ENCODE results near the gene DCLK2.

DCLK2 gene

DNA sequence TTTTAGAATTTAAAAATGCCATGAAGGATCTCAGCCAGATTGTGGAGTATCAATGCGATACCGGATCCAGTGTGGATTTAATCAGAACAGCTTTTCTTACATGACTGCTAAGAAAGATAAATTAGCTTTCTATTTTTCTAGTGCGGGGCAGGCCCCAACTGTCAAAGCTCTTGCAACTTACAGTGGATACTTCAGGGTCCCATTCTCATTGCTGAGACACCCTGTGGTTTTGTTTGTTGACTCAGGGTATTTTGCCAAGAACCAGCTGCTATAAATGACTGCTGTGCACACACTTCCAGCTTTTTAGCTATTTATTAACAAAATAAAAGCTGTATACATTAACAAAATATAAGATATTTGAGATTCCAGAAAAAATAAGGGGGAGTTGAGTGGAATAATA is 166.4 kb downstream of the DCLK2 start:
- no peak for DNase-seq

DNA sequence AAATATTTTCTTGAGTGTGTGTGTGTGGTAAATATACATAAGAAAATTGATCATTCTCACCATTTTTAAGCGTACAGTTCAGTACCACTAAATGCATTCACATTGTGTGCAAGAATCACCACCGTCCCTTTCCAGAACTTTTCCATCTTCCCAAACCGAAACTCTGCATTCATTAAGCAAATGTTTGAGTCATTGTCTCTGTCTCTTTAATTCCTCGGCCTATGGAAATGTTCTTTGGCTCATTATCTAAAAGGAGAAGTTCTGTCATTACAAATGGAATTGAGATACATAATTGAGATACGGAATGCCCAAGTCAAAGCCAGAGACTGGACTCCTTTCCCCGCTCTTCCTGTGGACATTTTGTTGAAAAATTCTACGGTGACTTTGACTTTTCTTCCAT is 168.9 kb downstream of the DCLK2 start:
- DNase-seq: no peak

DNA sequence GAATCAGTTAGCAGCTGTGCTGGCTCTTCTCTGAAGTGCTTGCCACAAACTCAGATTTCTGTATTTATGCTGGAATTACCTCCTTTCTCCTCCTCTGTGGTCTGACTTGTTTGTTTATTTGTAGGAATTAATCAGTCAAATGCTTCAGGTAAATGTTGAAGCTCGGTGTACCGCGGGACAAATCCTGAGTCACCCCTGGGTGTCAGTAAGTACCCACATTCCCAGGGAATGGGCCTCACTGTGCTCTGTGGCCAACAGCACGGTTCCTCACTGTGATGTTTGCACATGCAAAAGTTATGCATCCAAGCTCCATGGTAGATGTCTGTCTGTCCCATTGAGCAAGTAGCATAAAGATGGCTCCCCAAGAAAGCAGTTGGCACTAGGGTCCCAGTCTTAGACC is 169.9 kb downstream of the DCLK2 start:
- DNase-seq: no peak

DNA sequence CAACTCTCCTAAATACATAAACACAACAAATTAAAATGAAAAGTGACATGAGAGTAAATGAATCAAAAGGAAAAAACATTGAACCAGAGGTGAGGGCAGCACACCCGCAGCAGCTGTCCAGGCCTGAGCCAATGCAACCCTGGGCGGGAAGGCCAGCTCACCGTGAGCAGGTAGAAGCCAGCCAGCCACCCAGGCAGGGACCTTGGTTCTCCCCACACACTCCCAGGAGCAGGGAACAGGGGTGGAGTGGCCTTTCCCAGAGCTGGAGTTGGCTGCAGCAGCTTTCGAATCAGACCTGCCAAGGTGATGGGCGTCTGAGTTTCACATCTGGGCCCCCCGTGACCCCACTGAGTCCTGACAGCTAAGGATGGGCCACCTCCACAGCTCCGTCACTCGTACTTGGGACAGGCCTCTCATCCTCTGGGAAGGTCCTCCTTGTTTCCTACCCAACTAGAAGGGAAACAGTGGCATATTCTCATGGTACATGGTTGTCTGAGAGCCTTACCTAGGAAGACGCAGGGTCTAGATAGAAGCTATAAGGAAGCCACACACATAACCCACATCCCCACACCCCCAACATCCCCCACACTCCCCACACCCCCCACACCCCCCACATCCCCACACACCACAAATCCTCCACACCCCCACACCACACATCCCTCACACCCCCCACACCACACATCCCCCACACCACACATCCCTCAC is 172.2 kb downstream of the DCLK2 start:
- DNase-seq: no peak

DNA sequence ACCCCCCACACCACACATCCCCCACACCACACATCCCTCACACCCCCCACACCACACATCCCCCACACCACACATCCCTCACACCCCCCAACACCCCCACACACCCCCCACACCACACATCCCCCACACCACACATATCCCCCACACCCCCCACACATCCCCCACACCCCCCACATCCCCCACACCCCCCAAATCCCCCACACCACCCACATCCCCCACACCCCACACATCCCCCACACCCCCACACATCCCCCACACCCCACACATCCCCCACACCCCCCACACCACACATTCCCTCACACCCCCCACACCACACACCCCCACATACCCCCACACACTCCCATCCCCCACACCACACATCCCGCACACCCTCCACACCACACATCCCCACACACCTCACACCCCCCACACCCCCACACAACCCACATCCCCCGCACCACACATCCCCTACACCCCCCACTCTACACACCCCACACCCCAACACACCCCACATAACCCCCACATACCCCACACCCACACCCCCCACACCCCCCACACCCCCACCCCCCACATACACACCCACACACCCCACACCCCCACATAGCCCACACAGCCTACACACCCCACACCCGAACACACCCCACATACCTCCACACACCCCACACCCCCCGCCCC is 172.9 kb downstream of the DCLK2 start:
- DNase-seq: no peak

DNA sequence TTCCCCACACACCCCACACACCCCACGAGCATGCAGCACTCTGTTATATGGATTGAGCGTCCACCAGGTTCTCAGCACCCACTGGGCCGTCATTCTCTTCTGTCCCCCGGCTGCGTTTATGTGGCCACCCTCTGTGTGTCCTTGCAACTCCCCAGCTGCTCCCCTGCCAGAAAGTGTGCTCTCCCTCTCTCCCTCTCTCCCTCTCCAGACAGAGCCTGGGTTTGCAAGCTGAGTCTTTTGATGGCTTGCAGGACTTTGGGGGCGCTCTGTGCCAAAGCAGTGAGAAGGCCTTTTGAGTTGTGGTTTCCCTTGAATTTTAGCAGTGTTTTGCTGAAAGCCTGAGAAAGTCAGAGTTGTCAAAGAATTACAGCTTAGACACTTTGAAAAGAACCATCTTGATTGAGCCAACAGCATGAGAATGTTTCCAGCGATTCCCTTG is 173.5 kb downstream of the DCLK2 start:
- DNase-seq: no peak

DNA sequence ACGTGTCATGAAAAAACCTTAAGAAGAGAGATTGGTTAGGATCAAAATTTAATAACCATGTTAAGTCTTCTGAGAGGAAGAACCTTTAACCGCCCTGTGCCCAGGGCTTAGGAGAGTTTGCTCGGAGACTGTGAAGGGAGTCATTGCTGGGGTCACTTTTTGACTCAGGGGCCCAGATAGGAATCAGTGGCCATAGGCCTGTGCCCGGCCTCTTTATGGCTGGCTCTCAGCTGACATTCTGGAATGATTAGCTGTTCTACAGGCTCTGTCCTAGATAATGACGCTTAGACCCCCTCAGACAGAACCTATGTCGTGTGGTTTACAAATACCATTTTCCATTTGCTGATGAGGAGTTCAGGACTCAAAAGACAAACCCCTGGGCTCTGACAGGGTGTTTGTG is 174.1 kb downstream of the DCLK2 start:
- no peak for DNase-seq

DNA sequence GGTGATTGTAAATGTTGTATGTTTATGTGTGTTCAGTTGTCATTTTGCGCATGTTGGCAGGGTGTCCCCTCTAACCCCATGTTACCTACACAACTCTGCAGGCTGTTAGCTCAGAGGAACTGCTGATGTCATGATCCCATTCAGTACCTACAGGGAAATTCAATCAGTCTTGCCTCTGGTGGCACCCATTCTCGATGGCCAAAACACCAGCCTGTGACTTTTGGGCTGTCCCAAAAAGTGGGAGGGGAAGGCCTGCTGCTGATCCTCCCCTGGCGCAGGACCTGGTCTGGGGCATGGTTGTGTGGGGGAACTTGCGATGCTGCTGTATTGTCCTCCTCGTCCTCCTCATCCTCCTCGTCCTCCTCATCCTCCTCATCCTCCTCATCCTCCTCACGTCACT is 174.5 kb downstream of the DCLK2 start:
- no peak for DNase-seq

DNA sequence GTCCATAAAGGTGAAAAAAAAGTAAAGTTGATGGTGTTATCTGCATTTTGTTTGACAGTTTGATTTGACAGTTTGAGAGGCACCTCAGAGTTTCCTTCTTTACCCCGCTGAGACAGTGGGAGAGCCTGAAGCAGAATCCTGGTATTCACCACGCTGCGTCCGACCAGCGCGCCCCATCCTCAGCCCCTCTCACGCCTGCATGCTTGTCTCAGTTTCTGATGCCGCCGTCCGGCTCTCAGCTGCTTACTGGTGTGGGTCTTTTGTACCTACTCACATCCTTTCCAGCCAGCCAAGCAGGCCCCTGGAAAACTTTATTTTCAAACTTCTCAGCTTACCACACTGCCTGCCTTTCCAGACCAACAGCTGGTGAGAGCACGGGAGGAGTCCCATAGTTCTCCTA is 175.2 kb downstream of the DCLK2 start:
- no peak for DNase-seq

DNA sequence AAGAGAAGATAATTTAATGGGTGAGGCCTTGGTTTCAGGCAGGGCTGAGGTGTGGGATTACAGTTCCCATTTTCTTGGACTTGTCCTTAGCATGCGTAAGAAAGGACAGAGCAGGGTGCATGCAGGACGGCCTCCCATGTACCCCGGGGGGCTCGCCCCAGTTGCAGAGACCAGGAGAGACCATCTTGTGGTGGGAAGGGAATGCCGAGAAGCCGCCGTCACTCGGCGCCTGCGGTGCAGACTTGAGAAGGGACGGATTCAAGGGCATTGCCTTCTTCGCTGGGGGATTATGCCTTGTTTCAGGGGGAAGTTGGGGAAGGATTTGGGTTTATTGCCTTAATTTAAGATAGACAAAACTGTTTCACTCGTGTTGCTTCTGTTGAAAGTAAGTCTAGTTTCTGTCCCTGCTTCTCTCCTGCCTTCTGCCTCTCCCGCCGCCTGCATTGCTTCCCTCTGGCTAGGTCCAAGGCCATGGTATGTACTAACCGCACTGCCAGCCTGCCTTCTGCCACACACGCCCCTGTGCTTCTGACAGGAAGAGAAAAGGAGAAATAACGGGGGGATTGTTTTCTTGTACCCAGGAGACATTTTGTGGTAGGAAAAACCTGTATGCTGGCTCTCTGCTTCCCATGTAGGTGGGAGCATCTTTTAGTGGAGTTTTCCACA is 175.9 kb downstream of the DCLK2 start:
- DNase-seq: no peak

DNA sequence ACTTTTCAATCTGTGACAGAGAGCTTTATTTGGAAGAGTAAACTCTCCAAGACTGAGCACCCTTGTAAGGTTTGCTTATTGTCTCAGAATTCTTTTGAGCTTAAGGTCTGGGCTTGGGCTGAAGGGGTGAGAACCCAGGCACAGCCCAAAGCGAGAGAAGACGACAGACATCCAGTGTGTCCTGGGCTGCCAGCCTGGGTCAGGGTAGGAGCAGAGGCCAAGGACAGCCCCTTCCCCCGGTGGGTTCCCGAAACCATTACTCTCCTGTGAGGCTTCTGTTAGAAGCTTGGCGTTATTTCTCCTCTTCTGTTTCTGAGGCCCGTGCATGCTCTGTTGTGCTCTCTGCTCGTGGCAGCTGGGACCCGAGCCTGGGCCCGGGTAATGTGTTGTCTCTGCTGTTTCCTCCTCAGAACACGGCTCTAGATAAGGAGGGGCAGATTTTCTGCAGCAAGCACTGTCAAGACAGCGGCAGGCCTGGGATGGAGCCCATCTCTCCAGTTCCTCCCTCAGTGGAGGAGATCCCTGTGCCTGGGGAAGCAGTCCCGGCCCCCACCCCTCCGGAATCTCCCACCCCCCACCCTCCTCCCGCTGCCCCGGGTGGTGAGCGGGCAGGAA is 177.5 kb downstream of the DCLK2 start:
- DNase-seq: no peak

DNA sequence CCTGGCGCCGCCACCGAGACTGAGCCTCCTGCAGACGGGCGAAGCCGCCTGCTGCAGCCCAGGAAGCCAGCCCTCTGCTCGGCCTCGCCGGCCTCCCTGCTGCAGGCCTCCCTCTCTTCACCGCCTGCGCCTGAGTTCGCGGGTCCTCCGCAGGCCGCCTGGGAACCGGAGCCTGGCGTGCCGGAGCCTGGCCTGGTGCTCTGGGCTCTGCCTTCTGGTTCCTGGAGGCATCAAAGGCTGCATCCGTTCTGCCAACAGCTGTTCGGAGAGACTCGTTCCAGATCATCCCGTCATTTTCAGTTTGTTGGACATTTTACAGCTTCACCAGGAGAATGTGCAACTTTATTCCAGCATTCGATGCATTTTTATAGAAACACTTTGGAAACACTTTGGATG is 178.0 kb downstream of the DCLK2 start:
- DNase-seq: no peak

DNA sequence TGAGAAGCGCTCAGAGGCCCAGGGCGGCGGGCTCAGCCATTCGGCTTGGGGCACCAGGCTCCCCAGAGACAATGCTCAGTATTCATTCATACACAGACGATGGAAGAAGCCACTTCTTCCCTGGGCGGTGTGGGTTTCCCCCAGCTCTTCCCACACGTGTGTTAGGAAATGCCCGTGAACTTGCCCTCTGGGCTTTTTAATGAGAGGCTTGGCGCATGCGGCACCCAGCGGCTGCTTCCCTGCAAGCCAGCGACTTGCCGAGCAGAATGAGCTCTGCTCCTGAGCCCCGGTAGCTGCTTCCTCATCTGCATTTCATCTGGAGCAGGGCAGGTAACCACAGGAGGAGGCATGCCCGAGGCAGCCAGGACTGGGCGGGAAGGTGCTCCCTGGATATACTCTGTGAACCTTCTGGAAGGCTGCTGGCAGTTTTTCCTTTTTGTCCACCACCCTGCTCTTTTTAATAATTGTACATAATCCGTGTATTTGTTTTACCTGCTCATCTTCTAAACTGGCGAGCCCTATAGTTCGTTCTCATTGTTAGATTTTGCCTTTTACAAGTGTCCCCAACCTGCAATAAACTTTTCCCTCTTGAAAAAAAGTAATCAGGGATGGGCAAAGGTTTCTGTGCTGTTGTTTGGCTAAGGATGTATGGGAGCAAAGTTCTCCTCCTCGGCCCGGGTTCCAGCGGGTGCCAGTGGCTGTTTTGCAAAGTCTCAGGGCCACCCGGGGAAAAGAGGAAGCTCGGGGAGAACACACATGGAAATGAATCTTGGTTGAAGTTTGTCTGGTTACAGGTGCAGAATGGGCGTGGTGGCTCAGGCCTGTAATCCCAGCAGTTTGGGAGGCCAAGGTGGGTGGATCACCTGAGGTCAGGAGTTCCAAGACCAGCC is 178.8 kb downstream of the DCLK2 start:
- DNase-seq: no peak

DNA sequence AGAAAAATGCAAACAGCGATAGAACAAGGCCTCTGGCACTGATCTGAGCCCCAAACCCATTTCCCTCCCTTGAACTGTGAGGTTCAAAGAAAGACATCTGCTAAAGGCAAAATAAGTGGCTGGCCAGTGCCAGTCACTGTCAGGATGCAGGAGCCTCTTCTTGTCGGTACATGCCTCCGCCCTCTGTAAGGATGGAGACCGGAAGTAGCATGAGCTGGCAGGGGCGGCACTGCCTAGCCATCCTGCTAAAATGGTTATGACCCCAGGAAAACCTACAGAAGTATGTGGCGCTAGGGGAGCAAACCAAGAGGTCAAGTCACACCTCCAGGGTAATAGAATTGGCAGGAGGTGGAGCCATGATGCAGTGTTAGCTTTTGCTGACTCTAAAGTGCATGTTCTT is 180.3 kb downstream of the DCLK2 start:
- DNase-seq: no peak

DNA sequence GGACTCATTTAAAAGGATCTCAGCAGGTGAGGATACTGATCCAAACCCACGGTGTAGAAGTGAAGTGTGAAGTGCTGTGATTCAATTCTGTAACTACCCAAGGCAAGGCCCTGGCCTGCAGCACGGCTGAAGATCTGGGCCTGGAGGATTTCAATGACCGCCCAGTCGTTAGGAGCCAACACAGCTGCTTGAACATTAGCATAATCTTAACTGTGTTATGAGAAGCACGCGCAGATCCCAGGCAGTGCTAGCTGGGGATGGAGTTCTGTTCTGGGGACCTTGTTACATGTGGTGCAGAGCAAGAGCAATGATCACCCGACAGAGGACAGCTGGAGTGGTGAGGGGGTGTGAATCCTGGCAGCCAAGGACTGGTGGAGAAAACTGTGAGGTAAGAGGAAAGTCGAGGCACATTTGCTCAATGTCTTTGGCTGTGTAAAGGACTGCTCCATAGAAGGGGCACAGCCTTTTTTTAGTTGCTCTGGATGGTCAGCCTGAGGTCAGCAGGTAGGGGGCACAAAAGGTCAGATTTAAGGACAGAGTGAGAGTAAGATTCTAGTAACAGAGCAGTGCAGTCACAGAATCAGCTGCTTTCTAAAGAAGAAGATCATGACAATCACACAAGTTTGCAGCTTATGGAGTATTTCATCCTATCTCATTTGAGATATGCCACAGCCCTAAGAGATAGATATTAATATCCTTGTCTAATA is 181.8 kb downstream of the DCLK2 start:
- DNase-seq: peak; percentile 62

DNA sequence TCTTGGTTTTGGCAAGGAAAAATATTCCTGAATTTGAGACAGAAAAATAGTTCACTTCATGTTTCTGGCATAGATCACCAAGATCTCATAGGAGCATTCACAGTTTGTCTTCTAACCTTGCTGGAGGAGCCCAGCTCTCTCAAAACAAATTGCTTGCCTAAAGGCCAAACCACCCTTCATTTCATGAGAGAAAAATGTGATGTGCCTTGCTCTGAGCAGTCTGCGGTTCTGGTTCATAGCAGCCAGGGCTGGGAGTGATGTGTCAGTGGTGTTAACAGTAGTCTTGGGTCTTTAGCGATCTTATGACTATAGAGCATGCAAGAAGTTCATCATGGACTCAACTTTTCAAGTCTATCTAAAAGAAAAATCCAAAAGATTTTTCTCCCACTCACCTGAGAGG is 183.3 kb downstream of the DCLK2 start:
- no peak for DNase-seq

DNA sequence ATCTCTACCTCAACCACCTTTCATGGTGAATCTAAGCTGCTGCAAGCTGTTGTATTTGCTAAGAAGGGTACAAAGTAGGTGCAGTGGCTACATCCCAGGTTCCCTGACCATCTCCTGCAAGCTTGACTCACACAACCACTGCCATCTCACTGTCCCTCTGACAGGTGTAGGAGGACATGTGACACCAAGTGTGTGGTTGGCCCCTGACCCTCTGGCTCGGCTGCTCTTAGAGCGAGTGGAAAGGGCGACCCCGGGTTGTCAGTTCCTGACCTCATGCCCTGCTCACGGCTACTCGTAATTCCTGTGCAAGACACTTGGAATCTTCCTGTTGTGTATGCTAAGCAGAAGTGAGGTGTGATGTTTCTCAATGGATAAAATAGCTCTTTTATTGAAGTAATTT is 184.4 kb downstream of the DCLK2 start:
- DNase-seq: no peak

DNA sequence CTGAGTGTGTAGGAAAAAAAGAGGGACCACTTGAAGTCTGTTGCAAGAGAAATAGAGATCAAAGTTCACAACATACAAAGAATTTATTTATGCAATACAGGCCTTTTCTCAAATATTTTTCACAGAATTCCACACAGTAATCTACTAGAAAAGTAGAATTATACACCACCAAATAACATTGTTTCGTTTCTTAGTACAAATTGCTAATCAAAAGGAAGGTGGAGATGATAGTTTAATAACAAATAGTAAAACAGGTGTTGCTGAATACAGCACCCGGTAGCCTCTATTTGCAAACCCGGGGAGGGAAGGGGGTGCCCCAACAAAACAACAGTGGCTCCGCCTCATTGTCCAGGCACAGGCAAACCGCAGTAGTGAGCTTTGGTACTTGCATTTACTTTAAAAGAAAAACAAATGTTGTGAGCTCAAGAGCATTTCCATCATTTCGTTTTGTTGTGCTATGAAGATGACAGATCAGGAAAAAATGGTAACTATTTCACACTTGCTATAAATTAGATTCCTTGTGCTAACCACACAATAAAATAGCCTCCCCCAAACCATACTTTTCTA is 186.4 kb downstream of the DCLK2 start:
- DNase-seq: no peak

DNA sequence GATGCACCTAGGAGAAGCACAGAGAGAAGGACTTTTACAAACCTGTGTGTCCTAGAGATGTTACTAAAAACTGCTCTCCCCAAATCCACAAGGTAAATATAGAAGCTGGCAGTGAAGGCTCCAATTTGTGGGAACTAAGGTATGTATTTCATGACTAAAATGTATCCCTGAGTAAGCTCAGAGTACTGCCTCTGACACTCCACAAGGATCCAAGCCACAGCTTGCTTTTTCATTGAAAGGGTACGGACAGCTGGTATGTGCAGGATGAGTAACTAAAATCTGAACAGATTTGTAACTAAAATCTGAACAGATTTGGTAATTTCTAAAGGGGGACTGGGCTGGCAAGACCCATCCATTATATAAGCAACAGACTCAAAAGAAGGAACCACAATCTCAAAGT is 187.6 kb downstream of the DCLK2 start:
- DNase-seq: no peak

DNA sequence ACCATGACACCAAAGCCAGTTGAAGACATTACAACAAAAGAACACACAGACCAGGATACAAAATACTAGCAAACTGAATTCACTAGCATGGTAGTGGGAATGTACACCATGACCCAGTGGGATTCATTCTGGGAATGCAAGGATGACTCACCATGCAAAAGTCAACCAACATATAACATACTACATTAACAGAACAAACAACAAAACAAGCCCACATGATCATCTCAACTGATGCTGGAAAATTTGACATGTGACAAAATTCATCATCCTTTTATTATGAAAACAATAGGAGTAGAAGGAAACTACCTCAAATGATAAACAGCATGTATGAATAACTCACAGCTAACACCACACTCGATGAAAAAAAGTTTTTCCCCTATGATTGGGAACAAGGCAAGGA is 190.2 kb downstream of the DCLK2 start:
- no peak for DNase-seq

DNA sequence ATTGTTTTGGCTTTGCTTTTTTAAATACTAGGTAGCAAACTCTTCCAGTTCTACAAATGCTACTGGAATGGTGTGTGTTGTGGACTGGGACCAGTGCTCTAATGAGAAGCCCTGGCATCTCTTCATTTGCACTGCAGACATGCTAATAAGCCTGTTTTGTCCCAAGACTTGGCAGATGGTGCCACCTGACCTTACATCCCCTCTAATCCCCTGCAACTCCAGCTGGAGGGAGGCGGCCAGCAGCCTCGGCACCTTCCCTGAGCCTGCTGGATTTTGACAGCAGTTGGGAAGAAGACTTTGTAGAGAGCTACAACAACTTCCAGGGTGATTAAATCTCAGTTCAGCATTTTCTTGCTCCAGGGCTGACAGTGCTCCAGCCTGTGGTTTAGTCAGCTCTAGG is 200.0 kb downstream of the DCLK2 start:
- no peak for DNase-seq

All from right hindlimb (tissue), 1 donor.